ENCODE measurements around the gene ABLIM2. TPM values are rescaled to one million over a fixed set of nuclear protein-coding genes. Genes with fewer than 3 reads are reported as not detected.

The ABLIM2 gene
- total and polyA plus RNA-seq, 10 of the 15 experiments (the other 5 are each of a cell fraction or from before 2014, with no cell fraction given): 0.03 to 0.15 (median 0.05) TPM; not detected in 7

DNA sequence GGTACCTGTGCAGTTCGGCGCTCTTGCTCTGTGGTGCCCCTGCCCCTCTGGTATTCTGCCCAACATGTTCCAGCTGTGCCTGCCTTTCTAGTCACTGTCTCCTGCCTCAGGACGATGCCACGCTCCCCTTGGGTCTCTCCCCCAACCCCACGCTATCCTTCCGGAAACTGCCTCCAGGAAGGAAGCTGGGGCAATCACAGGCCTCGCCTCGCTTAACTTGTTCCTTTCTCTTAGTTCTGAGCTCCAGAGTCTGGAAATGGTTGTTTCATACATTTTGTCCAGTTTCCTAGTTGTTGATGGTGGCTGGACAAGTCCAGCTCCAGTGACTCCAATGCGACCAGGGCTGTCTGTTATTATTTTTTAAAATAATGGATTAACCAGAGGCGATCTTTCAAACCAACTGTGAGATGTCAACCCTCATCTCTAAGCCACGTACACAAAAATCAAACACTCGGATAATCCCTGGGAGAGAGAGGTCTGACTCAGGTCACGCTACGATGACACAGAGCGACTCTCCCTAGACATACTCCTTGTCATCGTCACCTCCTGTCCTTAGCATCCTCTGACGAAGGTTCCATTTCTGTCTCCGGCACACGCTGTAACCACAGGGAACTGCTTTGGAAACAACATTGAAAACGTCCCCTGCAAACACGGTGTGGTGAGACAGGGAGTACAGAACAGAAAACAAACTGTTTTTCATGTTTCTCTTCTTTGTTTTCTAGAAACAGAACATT, 62.5 kb downstream of the ABLIM2 start:
- Histone ChIP-seq H3K36me3 (ENCODE audit: control insufficient read depth in 2 of 2, insufficient read depth in 2 of 2, low read length in 1 of 2) (no peaks in the 10 kb centered on the region), H3K9me3 (replicated peaks; ENCODE audit: control insufficient read depth, insufficient read depth, low read length) (peaks cover 4% of the 10 kb centered on the region; the same call in 1 of the 3 replicates), H3K4me3 (no peak overlapping the region), H2AFZ (ENCODE audit: control insufficient read depth, low read depth, low read length) (no peak overlapping the region), H3K4me2 (ENCODE audit: control insufficient read depth, insufficient read depth) (no peak overlapping the region), H3K27ac (ENCODE audit: control insufficient read depth, insufficient read depth) (no peak overlapping the region), H3K9ac (ENCODE audit: control insufficient read depth, insufficient read depth, low read length) (no peak overlapping the region), H4K20me1 (ENCODE audit: control insufficient read depth, insufficient read depth) (no peaks in the 10 kb centered on the region), H3K27me3 (replicated peaks in 1 of 2; ENCODE audit: control insufficient read depth in 2 of 2, insufficient read depth in 2 of 2, low read length in 1 of 2) (no peaks in the 10 kb centered on the region), H3K79me2 (ENCODE audit: control insufficient read depth, insufficient read depth, low read length) (no peaks in the 10 kb centered on the region), H3K4me1 (ENCODE audit: control insufficient read depth, insufficient read depth, low read length) (no peaks in the 10 kb centered on the region)
- RAD21 ChIA-PET (ENCODE audit: unreplicated experiment): no interaction called here
- BruUV-seq (replicated peaks): no TSS peak
- ATAC-seq (no peak), FAIRE-seq (no peak), DNase-seq (ENCODE audit: low read depth, low spot score) (no peak)
- POLR2A ChIA-PET: no interaction called here
- SMC1A ChIA-PET (ENCODE audit: uncharacterized antibody, unreplicated experiment): no interaction called here
- 67% methylated on average over 21 of the region's 21 CpGs for WGBS (ENCODE audit: insufficient coverage, insufficient replicate concordance, low lambda C conversion rate, missing lambda C conversion rate)
- CTCF ChIA-PET: no interaction called here
- in situ Hi-C loops (cut with MboI) (no loop called here), intact Hi-C loops (cut with micrococcal nuclease; ENCODE audit: unreplicated experiment) (no loop called here)
- TF ChIP-seq, protein P1, sequence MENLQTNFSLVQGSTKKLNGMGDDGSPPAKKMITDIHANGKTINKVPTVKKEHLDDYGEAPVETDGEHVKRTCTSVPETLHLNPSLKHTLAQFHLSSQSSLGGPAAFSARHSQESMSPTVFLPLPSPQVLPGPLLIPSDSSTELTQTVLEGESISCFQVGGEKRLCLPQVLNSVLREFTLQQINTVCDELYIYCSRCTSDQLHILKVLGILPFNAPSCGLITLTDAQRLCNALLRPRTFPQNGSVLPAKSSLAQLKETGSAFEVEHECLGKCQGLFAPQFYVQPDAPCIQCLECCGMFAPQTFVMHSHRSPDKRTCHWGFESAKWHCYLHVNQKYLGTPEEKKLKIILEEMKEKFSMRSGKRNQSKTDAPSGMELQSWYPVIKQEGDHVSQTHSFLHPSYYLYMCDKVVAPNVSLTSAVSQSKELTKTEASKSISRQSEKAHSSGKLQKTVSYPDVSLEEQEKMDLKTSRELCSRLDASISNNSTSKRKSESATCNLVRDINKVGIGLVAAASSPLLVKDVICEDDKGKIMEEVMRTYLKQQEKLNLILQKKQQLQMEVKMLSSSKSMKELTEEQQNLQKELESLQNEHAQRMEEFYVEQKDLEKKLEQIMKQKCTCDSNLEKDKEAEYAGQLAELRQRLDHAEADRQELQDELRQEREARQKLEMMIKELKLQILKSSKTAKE (IDR thresholded peaks at IDR 0.05; ENCODE audit: low read depth, poor library complexity, severe bottlenecking): no peak
- TF ChIP-seq, protein P2, sequence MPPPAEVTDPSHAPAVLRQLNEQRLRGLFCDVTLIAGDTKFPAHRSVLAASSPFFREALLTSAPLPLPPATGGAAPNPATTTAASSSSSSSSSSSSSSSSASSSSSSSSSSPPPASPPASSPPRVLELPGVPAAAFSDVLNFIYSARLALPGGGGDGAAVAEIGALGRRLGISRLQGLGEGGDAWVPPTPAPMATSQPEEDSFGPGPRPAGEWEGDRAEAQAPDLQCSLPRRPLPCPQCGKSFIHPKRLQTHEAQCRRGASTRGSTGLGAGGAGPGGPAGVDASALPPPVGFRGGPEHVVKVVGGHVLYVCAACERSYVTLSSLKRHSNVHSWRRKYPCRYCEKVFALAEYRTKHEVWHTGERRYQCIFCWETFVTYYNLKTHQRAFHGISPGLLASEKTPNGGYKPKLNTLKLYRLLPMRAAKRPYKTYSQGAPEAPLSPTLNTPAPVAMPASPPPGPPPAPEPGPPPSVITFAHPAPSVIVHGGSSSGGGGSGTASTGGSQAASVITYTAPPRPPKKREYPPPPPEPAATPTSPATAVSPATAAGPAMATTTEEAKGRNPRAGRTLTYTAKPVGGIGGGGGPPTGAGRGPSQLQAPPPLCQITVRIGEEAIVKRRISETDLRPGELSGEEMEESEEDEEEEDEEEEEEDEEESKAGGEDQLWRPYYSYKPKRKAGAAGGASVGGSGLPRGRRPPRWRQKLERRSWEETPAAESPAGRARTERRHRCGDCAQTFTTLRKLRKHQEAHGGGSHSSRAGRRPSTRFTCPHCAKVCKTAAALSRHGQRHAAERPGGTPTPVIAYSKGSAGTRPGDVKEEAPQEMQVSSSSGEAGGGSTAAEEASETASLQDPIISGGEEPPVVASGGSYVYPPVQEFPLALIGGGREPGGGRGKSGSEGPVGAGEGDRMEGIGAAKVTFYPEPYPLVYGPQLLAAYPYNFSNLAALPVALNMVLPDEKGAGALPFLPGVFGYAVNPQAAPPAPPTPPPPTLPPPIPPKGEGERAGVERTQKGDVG (CRISPR knock-in tag; IDR thresholded peaks at IDR 0.05): no peak
- TF ChIP-seq LARP7 (IDR thresholded peaks at IDR 0.05): no peak
- TF ChIP-seq SIX5 (IDR thresholded peaks at IDR 0.05; ENCODE audit: low read depth, low read length, severe bottlenecking): no peak
- TF ChIP-seq ZNF622 (IDR thresholded peaks at IDR 0.05): no peak
- no peak for TF ChIP-seq MTA2 (IDR thresholded peaks at IDR 0.05; ENCODE audit: low read depth)
- TF ChIP-seq CHD4 (IDR thresholded peaks at IDR 0.05): no peak
- TF ChIP-seq, protein P3, sequence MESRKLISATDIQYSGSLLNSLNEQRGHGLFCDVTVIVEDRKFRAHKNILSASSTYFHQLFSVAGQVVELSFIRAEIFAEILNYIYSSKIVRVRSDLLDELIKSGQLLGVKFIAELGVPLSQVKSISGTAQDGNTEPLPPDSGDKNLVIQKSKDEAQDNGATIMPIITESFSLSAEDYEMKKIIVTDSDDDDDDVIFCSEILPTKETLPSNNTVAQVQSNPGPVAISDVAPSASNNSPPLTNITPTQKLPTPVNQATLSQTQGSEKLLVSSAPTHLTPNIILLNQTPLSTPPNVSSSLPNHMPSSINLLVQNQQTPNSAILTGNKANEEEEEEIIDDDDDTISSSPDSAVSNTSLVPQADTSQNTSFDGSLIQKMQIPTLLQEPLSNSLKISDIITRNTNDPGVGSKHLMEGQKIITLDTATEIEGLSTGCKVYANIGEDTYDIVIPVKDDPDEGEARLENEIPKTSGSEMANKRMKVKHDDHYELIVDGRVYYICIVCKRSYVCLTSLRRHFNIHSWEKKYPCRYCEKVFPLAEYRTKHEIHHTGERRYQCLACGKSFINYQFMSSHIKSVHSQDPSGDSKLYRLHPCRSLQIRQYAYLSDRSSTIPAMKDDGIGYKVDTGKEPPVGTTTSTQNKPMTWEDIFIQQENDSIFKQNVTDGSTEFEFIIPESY (IDR thresholded peaks at IDR 0.05): no peak
- TF ChIP-seq BACH1 (IDR thresholded peaks at IDR 0.05; ENCODE audit: borderline replicate concordance): no peak
- no peak for TF ChIP-seq YBX1 (IDR thresholded peaks at IDR 0.05)
- TF ChIP-seq EED (IDR thresholded peaks at IDR 0.05; ENCODE audit: low read depth): no peak
- no peak for TF ChIP-seq BCLAF1 (IDR thresholded peaks at IDR 0.05)
- no peak for TF ChIP-seq FOXK2 (IDR thresholded peaks at IDR 0.05)
- TF ChIP-seq NR2C2 (IDR thresholded peaks at IDR 0.05; ENCODE audit: borderline replicate concordance, control insufficient read depth, insufficient read length, low read depth): no peak
